Testis (tissue), 3 donors: ENCODE measurements around the gene SEMA3D. TPM values are rescaled to one million over a fixed set of nuclear protein-coding genes. Genes with fewer than 3 reads are reported as not detected.

ENCODE experiments used
- DNase-seq: peaks from one replicate; pipeline ENCODE4 v3.0.0-alpha.2; 2019
- H3K27ac ChIP-seq, 2 donors: fragments of 200-600 bp; sonication (generic); one replicate each; pipeline ENCODE4 v1.5.1; 2019
- H3K27me3 ChIP-seq: fragments of 200-600 bp; sonication (generic); one replicate; pipeline ENCODE4 v1.5.1; 2019
- H3K36me3 ChIP-seq: fragments of 200-600 bp; sonication (generic); one replicate; pipeline ENCODE4 v1.5.1; 2017; ENCODE audit warnings: low read depth; ENCODE audit errors: missing control alignments
- H3K4me1 ChIP-seq: fragments of 200-600 bp; sonication (generic); one replicate; pipeline ENCODE4 v1.5.1; 2019
- H3K4me3 ChIP-seq, 2 donors: fragments of 200-600 bp; sonication (generic); one replicate each; pipeline ENCODE4 v1.5.1; 2017 to 2019
- H3K9me3 ChIP-seq: fragments of 200-600 bp; sonication (generic); one replicate; pipeline ENCODE4 v1.5.1; 2017
- POLR2A ChIP-seq: fragments of 450-650 bp; IDR thresholded peaks from one replicate; pipeline ENCODE4 v1.6.1; 2017; ENCODE audit warnings: antibody characterized with exemption, mild to moderate bottlenecking, moderate library complexity
- WGBS, 2 donors: methylation state at CpG; one replicate each; pipeline ENCODE4 v1.1.5; 2018; 5-methylcytosine and 5-hydroxymethylcytosine counted together
- intact Hi-C: fragments of 100-400 bp; cut with DNase I; formaldehyde crosslinking; loops from one replicate; pipeline ENCODE4 v1.15.1; 2023; ENCODE audit warnings: low total_unique reads
- polyA plus RNA-seq: library from polyadenylated mRNA; stranded (reverse); fragments of 350-450 nt; fragmentation: Illumina TruSeq; extraction: RNeasy Lipid Tissue Mini Kit (QIAGEN cat#74804); gene quantifications from one replicate; pipeline ENCODE4 v1.2.3, GENCODE V29; 2014; ENCODE audit warnings: low read depth, low replicate concordance; ENCODE audit not compliant: insufficient read depth
- total RNA-seq, 2 donors: library from RNA; depleted of rRNA; stranded (reverse); fragments of >200 nt; gene quantifications; one replicate each; pipeline ENCODE4 v1.2.3, GENCODE V29; 2016
- TF ChIP-seq, protein P1 (sequence below), 3 experiments: fragments of 450-650 bp in 2 of 3; fragments of 200-600 bp in 1 of 3; sonication (generic) in 1 of 3; IDR thresholded peaks; one replicate each; pipeline ENCODE4 v1.5.1; 2016 to 2019; ENCODE audit warnings: antibody characterized with exemption in 3 of 3, mild to moderate bottlenecking in 2 of 3, moderate library complexity in 1 of 3

The SEMA3D gene
- total and polyA plus RNA-seq, 3 donors from 2014 or later: 7.3 to 11.5 (median 7.5) TPM

DNA sequence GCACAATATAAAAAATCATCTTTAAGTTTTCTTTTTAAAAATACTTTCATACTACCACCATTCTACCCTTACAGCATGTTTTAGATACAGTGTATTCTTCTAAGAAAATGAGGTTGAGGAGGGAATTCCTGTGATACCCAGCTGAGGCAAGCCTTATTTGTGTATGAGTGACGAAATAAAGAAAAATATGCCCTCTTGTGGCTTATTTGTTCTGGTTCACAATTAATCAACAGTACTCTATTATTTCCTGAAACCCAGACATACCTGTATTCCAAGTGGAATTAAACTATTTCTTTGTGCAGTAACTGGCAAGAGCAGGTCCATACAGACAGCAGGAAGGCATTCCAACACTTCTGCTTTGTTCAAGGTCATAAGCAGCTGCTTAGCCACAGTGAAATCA, 4.5 kb upstream of the SEMA3D start:
- Histone ChIP-seq H3K9me3 (no peaks in the 10 kb centered on the region), H3K36me3 (no peaks in the 10 kb centered on the region), H3K27me3 (no peaks in the 10 kb centered on the region), H3K27ac (no peak overlapping the region), H3K4me3 (no peak overlapping the region), H3K4me1 (peaks cover 4% of the 10 kb centered on the region)
- WGBS, 2 donors: 16 to 31% methylated on average over 1 of the region's 1 CpG
- no peak for DNase-seq
- intact Hi-C loops: no loop called here
- no peak for TF ChIP-seq POLR2A
- TF ChIP-seq, protein P1, sequence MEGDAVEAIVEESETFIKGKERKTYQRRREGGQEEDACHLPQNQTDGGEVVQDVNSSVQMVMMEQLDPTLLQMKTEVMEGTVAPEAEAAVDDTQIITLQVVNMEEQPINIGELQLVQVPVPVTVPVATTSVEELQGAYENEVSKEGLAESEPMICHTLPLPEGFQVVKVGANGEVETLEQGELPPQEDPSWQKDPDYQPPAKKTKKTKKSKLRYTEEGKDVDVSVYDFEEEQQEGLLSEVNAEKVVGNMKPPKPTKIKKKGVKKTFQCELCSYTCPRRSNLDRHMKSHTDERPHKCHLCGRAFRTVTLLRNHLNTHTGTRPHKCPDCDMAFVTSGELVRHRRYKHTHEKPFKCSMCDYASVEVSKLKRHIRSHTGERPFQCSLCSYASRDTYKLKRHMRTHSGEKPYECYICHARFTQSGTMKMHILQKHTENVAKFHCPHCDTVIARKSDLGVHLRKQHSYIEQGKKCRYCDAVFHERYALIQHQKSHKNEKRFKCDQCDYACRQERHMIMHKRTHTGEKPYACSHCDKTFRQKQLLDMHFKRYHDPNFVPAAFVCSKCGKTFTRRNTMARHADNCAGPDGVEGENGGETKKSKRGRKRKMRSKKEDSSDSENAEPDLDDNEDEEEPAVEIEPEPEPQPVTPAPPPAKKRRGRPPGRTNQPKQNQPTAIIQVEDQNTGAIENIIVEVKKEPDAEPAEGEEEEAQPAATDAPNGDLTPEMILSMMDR (IDR thresholded peaks at IDR 0.05): peak in 1 of 3 experiments; percentile 24

DNA sequence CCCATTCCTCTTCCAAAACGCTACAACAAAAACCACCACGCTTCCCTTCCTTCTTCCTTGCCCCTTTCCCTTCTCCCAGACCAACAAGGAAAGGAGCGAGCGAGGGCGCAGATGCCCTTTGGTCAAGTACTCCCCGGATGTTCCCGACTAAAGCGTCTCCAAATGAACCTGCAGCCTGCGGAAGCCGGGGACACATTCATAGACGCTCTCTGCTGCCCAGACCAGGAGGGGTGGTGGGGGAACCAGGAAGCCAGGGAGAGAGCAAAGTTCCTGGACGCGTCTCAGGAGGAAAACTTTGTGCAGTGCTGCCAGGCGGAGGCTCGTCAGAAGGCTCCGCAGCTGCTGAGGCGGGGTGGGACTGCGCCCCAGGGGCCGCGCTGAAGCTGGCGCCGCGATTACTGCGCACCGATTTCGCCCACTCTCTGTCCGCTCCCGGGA, 754 bp downstream of the SEMA3D start:
- H3K4me1 ChIP-seq: peaks cover 4% of the 10 kb centered on the region
- no peaks in the 10 kb centered on the region for H3K36me3 ChIP-seq
- intact Hi-C loops: loop anchor here (5.0 kb wide), 1 partner anchor 144 kb away; no protein-coding TSS in a partner anchor
- peak overlapping the region; percentile 64 to 75 for H3K4me3 ChIP-seq
- H3K9me3 ChIP-seq: no peaks in the 10 kb centered on the region
- H3K27me3 ChIP-seq: no peaks in the 10 kb centered on the region
- H3K27ac ChIP-seq: peak overlapping the region; percentile 61 to 79
- WGBS, 2 donors: 0 to 1% methylated on average over 20 to 28 of the region's 28 CpGs
- DNase-seq: peak; percentile 55
- no peak for TF ChIP-seq POLR2A
- TF ChIP-seq, protein P1 (IDR thresholded peaks at IDR 0.05): no peak

DNA sequence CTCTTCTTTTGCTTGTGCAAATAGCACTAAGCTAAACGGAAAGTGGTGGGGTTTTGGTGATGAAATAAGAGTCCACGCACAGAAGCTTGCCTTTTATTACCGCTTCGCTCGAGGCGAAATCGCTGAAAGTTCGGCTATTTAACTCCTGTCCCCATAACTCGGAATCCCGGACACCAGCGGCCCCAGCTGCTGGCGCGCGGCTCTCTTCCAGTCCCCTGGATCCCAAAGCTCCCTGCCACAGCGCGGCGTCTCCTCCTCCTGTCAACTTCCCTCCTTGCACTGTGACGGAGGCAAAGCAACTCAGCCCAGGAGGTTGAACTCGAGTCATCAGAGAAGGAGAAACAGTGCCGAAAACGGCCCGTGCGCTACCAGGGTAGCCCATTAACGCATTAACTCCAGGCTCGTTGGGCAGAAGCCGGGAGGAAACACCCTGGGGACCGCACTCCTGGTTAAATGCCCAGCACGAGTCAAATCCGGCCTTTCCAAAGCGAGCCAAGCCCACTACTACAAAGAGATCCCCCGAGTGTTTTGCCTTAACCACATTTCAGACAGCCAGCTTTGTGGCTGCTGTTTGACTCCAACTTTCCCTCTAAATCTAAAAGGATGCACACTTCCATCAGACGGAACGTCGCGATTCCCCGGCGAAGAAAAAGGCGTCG, 1.3 kb downstream of the SEMA3D start:
- WGBS, 2 donors: 1 to 2% methylated on average over 37 to 39 of the region's 39 CpGs
- no peaks in the 10 kb centered on the region for H3K36me3 ChIP-seq
- intact Hi-C loops: loop anchor here (5.0 kb wide), 1 partner anchor 143 kb away; no protein-coding TSS in a partner anchor
- H3K9me3 ChIP-seq: no peaks in the 10 kb centered on the region
- H3K27me3 ChIP-seq: no peaks in the 10 kb centered on the region
- DNase-seq: peak; percentile 77
- H3K4me1 ChIP-seq: peaks cover 4% of the 10 kb centered on the region
- TF ChIP-seq, protein P1 (IDR thresholded peaks at IDR 0.05): no peak
- TF ChIP-seq POLR2A: no peak
- H3K4me3 ChIP-seq: peak overlapping the region; percentile 64 to 75
- H3K27ac ChIP-seq: peak overlapping the region; percentile 61 to 79

DNA sequence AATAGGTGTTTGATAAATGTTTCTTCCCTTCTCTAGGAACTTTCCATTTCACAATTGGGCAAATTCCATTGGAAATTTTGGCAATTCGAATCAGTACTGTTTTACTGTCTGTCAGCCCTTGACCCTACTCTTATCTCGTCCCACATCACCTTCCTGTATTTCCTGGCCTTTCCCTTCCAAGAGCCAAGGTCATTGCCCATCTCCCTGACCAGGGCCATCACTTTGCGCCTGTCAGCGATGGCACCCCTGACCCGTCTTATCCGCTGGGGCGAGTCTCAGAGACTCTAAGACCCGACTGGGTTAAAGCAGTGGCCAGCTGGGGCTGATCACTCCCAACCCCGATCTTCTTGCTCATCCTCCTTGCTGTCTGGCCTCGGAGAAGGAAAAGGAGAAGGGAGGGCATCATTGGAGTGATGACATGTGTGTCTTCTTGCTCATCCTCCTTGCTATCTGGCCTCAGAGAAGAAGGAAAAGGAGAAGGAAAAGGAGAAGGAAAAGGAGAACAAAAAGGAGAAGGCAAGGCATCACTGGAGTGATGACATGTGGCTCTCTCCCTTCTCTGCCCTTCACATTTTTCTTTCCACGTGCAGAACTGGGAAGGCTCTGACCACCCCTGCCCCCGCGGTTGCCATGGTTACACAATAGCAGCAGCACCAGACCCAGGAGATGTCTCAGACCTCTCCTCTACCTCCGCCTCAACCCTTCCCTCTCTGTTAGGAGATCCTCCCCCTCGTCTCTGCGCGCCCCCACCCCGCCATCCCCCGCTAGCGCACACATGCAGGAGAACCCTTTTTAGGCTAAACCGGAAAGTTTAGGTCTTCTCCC, 2.0 kb downstream of the SEMA3D start:
- TF ChIP-seq, protein P1 (IDR thresholded peaks at IDR 0.05): no peak
- no peak for TF ChIP-seq POLR2A
- H3K4me3 ChIP-seq: peak overlapping the region; percentile 64 to 75
- H3K27ac ChIP-seq: peak overlapping the region; percentile 61 to 79
- DNase-seq: peak; percentile 59
- no peaks in the 10 kb centered on the region for H3K9me3 ChIP-seq
- intact Hi-C loops: loop anchor here (5.0 kb wide), 1 partner anchor 143 kb away; no protein-coding TSS in a partner anchor
- H3K27me3 ChIP-seq: no peaks in the 10 kb centered on the region
- peaks cover 4% of the 10 kb centered on the region for H3K4me1 ChIP-seq
- no peaks in the 10 kb centered on the region for H3K36me3 ChIP-seq
- 19 to 21% methylated on average over 21 of the region's 21 CpGs for WGBS, 2 donors
